Adipose tissue (tissue), 3 donors: ENCODE data around the gene RUNX1. TPM values are rescaled to one million over a fixed set of nuclear protein-coding genes. Genes with fewer than 3 reads are reported as not detected.

ENCODE experiments used
- H3K27ac ChIP-seq: one replicate; pipeline ENCODE4 v1.5.1; 2013; ENCODE audit warnings: low read depth, low read length
- WGBS, 3 donors: extraction: QIAGEN DNeasy Blood & Tissue Kit; methylation state at CpG; one replicate each; pipeline ENCODE4 v1.1.7; 2013; 5-methylcytosine and 5-hydroxymethylcytosine counted together
- polyA plus RNA-seq, 3 donors: library from polyadenylated mRNA; stranded (reverse); fragments of 200-250 nt; gene quantifications; one replicate each; pipeline ENCODE4 v1.2.3, GENCODE V29; 2013
- donor health status: healthy with polysubstance abuse.
- donor health status: Bipolar disorder and iron deficiency.
- donor health status: healthy.

RUNX1 gene
- polyA plus RNA-seq, 3 donors = 1.2 to 38.1 (median 10.8) TPM

DNA sequence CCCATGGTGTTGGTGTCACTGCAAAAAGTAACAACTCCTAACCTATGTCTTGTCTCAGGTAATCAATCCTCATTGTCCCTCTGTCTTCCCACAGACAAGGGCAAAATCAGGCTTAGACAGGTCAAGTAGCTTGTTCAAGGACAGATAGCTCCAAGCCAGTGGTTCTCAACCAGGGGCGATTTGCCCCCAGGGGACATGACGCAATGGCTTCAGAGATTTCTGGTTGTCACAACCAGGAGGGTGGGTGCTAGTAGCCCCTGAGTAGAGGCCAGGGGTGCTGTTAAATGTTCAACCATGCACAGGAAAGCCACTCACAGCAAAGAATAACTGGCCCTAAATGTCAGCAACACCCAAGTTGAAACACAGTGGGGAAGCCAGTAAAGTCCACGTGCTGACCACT, 178.9 kb downstream of the RUNX1 start:
- 77 to 91% (median 88%) methylated on average over 3 of the region's 3 CpGs for WGBS, 3 donors
- no peak overlapping the region for H3K27ac ChIP-seq

DNA sequence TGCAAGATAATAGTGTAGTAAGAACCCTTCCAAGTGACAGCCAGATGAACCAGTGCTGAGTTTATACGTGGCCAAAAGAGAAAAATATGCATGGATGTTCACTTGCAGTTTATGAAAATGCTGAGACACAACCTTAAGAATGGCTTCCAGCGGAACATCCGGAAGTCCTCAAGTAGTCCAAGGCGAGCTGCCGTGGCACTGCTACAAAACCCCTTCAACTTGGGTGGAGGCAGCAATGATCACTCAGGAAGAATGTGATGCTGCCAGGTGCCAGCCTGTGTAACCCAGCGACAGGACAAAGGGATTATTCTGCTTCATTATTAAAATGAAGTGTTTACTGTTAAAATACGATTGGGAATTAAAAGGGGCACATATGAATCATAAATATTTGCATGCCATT, 179.6 kb downstream of the RUNX1 start:
- 56 to 78% (median 76%) methylated on average over 7 of the region's 7 CpGs for WGBS, 3 donors
- no peak overlapping the region for H3K27ac ChIP-seq

DNA sequence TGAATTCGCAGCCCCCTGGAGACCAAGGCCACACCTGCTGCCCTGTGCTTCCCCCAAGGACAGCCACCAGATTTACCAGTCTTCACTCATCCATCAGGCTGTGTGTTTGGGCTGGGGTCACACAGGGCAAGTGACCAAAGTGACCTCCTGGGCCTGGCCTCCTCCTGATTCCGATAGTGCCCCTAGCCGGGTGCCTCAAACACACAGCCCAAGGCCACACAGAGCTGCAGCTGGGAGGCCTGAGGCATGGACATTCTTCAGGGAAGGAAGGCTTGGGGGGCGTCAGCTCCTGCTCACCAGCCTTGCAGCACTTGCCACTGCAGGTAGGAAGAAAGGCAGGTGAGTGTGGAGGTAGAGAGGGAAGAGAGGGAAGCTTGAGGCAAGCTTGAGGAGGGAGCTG, 181.3 kb downstream of the RUNX1 start:
- WGBS, 3 donors = 81 to 88% (median 83%) methylated on average over 4 of the region's 4 CpGs
- no peak overlapping the region for H3K27ac ChIP-seq

DNA sequence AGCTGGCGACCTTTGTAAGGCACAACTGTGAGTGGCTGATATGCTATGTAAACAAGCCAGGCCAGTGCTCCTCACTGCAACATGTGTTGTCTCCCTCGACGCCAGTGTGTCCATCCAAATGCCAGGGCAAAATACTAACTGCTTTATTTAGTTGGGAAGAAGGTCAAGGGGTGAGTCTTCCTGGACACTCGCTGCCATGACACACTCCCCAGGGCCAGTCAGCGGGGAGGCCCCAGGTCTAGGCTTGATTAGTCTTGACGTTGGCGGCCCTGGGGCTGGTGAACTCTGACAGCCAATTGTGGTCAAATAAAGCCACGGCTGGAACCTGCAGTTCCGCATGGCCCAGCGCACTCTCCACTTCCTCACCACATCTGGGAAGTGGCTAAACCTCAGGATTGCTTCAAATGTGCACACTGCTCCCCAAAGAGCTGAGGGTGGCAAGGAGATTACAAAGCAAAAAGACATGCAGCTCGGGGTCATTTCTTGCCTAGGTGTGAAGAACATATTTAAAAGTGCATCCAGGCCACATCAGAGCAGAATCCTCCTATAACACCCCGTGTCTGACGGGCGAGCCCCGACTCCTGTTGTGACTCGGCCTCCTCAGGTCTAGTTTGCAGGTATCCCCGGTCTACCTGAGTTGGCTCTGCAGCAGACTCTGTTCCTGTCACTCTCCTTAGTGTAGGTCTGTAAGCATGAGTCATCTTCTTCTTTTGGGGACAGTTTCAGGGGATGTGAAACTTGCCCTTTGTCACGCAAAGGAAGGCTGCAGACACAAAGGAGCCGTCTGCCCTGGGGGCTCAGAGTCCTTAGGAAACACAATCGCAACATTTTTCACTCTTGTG, 183.5 kb downstream of the RUNX1 start:
- no peak overlapping the region for H3K27ac ChIP-seq
- WGBS, 3 donors = 46 to 73% (median 57%) methylated on average over 20 of the region's 20 CpGs

DNA sequence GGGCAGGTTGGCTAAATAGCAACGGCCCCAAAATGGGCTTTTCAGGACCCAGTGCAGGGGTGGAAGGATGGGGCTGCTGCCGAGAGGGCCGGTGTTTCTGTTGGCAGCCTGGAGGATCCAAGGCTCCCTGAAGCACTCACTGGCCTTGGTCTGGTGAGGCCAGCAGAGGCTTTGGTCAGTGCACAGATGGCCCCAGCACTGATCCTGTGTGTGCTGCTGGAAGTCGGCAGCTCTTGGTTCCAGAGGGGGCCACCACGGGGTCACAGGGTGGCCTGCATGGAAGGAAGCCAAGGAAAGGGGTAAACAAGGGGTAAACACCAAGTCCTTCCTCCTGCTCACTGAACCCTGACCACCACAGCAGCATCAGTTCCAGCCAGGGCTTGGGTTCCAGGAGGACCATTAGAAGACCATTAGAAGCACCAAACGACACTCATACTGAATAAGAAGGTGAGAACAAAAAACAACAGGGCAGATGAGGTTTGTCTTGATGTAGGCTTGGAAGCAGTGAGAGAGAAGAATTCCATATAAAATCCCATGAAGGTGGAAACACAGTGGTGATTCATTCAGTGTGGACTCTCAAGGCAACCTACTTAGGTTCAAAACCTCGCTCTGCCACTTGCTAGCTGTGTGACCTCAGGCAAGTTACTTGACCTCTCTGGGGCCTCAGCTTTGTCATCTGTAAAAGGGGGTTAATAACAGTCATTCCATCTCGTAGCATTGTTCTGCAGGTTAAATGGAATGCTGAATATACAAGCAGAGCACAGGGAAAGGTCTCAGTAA, 184.5 kb downstream of the RUNX1 start:
- WGBS, 3 donors = 80 to 82% (median 80%) methylated on average over 8 of the region's 8 CpGs
- no peak overlapping the region for H3K27ac ChIP-seq

DNA sequence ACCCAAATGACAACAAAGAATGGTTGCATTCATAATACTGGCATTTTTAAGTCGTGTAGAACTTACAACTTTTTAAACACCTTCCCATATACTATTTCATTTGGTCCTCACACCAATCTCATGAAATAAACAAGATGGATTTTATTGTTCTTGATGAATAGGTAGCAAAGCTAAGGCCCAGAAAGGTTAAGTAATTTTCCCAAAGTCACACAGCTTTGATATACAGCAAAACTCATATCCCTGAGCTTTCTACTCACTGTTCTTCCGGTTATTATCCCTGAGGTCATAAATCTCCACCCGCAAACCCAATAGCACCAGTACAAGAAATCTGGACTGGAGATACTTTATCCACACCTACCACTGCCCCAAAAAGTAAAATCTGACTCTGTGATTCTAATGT, 186.2 kb downstream of the RUNX1 start:
- WGBS, 3 donors = 94 to 95% (median 95%) methylated on average over 3 of the region's 3 CpGs
- H3K27ac ChIP-seq = no peak overlapping the region

DNA sequence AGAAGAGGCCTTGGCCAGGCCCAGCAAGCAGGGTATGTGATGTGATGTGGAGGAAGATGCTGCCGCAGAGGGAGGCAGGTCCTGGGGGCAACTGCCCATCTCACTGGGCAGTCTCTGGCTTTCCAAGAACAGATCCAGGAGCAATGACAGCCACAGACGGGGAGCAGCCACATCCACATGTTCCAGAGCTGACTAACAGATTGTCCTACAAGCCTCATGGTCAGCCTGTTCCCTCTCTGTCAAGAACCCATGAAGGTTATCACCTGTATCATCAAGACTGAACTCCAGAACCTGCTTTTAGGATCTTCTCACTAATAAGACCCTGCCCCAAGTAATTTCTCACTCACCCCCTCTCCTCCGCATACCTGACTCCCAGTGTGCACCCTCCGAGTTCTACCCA, 187.8 kb downstream of the RUNX1 start:
- WGBS, 3 donors = 90 to 93% (median 93%) methylated on average over 4 of the region's 4 CpGs
- no peak overlapping the region for H3K27ac ChIP-seq

DNA sequence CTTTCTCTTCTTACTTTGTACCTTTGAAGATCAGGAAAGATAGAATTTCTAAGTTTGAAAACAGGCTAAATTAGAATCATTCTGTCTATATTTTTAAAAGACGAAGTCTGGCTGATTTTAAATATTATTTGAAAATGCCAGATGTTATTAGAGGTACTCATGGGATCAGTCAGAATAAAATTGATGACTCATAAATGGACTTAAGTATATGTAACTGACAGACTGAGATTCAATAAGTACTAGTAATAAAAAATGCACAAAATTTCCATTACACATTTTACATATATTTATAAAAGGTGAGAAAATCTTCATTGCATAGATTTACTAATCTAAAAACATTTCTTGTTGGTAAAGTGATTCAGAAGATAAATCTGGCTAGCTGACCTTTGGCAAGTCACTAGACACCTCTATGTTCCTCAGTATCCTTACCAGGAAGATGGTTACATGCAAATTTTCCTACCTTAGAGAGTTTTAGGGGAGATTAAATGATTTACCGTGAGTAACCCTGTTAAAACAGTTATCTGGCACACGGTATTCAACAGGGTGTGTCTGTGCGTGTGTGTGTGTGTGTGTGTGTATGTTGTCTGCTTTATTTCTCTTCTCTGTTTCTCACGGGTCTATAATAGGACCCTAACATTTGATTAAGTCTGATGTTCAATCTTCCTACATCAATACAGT, 189.0 kb downstream of the RUNX1 start:
- H3K27ac ChIP-seq = no peak overlapping the region
- WGBS, 3 donors = 68 to 76% (median 68%) methylated on average over 5 of the region's 5 CpGs

DNA sequence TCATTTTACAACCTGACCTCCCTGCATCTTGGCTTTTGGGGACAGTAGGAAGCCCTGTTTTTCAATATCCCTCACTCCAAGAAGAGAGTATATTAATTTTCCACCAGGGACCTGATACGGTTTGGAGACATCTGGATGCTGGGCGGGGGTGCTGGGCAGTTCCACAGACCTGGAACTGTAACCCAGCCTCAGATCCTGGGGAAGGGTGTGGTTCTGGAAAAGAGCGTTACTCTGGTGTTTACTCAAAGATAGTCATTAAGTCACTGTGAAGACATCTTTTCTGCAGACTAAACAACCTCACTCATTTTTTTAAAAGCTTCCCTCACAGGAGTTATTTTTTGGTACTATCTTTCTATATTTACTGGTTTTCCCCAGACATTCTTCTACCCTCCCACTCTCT, 190.5 kb downstream of the RUNX1 start:
- 53 to 86% (median 67%) methylated on average over 3 of the region's 3 CpGs for WGBS, 3 donors
- H3K27ac ChIP-seq = no peak overlapping the region

DNA sequence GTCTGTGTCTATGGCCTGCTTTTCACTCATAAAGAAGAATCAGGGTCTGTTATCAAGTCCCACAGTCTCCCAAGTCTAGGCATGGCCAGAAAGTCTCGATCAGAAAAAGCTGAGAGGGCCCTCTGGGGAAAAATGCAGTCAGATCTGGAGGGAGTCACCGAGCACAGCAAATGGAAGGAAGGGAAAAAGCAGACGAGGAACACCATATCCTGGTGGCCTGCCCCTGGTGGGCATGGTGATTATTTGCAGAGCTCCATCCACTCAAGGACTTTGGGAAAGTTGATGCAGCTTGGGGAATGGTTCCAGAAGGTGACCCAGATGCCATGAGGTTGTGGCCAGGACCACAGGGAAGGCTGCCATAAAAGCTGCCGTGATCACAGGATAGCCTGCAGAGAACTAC, 191.2 kb downstream of the RUNX1 start:
- H3K27ac ChIP-seq = no peak overlapping the region
- 64 to 73% (median 70%) methylated on average over 4 of the region's 4 CpGs for WGBS, 3 donors

DNA sequence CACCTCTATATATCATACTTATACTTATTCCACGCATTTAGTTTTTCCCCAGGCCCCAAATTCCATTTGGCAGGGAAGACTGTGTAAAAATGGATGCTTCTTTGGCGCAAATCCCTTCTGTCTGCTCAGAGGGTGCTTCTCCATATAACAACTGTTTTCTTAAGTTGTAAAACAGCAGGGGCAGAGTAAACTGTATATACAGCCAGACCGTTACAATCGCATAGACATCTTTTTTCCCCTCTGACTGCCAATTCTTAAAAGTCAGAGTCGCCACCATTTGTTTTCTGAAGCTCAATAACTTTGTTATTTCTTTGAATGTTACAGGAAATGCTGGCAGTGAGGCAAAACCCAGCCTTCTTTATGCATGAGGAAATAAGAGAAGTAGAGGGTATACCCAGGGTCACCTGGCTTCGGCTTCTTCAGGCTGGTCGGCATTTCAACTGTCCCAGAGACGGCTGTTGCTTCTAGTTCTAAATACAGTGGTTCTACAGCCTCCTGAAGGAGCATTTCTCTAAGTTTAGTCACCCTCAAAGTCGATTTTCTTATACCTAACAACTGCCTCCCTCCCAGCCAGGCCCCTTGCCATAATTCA, 191.9 kb downstream of the RUNX1 start:
- WGBS, 3 donors = 69 to 75% (median 69%) methylated on average over 9 of the region's 9 CpGs
- no peak overlapping the region for H3K27ac ChIP-seq

DNA sequence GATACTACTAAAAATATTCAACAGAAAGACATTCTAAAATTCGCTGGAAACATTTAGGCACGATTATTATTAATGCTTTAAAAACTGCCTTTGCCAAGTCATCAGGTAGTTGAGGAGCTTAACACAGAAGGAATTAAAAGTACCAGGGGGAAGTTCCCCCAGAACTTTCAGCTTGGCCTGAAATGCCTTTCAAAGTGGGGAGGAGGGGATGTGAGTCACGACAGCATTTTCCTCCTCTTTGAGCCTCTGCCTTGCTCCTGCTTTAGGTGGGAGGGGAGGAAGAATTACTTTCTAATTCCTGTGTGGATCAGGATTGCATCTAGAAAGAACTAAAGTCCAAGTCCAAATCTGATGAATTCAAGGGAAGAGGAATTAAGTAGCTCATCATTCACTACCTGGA, 196.7 kb downstream of the RUNX1 start:
- H3K27ac ChIP-seq = no peak overlapping the region
- WGBS, 3 donors = 57 to 76% (median 64%) methylated on average over 3 of the region's 3 CpGs

DNA sequence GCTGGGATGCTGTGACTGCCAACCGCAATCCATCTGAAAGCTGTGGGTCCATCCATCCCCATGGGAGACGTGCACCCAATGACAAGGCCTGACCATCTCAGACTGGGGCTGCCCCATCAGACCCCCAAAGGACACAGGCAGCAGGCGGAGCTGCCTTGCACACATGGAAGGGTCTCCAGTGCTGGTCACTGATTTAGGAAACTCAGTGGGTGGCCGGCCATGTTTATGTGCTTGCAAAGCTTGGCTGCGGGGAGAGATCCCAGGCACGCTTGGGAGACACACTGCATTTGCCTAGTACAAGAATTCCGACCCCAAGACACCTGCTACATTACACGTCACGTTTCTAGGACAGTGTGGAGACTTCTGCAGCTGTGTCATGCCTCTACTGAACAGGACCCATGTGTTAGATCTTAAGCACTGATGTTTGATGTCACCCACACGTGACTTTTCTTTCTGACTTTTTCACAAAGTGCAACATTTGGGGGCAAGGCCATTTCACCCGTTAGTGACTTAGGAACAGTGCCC, 198.9 kb downstream of the RUNX1 start:
- 78 to 90% (median 88%) methylated on average over 11 of the region's 11 CpGs for WGBS, 3 donors
- H3K27ac ChIP-seq = no peak overlapping the region

DNA sequence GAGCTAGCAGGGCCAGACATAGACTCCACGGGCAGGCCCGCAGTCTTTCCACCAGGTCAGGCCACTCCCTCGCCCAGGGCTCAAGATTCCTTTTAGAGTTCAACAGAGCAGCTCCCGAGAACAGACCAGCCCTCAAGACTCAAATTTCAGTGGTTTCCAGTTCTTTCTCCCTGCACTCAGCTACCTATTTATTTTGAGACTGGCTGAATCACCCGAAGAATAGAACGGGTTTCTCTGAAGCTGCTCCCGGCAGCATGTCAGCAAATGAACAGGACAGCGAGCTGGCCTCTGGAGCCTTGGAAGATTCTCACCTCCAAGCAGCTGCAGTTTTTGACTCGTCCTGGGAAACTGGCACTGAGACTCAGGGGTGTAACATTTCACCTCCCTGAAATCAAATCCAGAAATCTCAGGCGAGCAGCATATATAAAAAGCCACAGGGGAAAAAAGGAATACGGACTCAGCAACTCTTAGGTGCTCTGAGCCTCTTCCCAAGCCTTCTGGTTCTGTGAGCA, 202.4 kb downstream of the RUNX1 start:
- no peak overlapping the region for H3K27ac ChIP-seq
- 52 to 64% (median 56%) methylated on average over 11 of the region's 11 CpGs for WGBS, 3 donors

DNA sequence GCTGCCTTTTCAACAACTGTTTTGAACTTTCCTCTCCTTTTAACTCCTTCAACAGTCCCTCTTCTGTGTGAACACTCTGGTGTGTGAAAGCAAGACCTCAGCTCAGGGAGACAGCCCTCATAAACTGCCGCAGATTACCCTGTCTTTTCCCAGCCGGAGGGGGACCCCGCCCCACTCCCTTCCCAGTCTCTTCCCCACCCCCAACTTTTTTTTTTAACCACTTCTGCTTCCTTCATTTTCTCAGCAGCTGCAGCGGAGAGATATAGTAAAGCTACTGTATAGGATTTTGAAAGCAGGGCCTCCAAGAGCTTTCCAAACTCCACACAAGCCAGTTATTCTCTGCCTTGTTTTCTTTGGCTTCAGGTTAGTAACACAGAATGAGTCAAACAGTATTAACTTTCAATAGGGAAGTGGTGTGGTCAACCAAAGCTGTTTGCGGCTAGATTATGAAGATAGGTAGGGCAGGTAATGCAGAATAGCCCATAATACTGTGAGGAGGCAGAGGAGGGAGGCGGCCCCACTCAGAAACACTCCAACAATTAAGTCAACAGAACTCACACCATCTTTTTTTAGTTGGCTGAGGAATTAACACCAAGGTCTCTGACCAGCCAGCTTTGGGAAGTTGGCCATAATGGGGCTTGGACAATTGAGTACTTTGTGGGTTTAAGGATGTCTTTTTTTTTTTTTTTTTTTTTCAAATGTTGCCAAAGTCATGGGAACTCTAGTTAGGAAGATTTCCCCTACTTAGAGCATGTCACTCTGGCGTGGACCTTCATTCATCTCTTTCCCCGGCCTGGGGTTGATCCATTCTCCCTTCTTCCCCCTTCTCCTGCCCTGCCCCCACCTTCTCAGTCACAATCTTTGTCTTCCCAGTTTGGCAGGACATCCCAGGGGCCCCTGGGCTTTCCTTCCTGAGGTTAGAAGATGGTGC, 203.3 kb downstream of the RUNX1 start:
- WGBS, 3 donors = 48 to 79% (median 49%) methylated on average over 8 of the region's 8 CpGs
- no peak overlapping the region for H3K27ac ChIP-seq

DNA sequence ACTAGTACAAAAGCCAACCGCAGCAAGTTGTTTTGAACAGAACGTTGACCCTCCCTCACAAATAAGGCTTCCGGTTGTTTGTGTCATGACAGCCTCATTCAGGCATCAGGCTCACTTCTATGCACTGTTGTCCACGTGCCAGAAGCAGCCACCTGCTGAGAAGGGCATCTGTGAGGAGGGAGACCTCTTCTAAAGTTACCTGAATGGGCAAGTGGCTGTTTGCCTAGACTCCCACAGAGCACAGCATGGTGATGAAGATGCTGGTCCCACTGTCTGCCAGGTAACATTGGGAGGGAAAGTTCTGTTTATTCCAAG, 204.2 kb downstream of the RUNX1 start:
- no peak overlapping the region for H3K27ac ChIP-seq
- WGBS, 3 donors = 55 to 60% (median 55%) methylated on average over 4 of the region's 4 CpGs

DNA sequence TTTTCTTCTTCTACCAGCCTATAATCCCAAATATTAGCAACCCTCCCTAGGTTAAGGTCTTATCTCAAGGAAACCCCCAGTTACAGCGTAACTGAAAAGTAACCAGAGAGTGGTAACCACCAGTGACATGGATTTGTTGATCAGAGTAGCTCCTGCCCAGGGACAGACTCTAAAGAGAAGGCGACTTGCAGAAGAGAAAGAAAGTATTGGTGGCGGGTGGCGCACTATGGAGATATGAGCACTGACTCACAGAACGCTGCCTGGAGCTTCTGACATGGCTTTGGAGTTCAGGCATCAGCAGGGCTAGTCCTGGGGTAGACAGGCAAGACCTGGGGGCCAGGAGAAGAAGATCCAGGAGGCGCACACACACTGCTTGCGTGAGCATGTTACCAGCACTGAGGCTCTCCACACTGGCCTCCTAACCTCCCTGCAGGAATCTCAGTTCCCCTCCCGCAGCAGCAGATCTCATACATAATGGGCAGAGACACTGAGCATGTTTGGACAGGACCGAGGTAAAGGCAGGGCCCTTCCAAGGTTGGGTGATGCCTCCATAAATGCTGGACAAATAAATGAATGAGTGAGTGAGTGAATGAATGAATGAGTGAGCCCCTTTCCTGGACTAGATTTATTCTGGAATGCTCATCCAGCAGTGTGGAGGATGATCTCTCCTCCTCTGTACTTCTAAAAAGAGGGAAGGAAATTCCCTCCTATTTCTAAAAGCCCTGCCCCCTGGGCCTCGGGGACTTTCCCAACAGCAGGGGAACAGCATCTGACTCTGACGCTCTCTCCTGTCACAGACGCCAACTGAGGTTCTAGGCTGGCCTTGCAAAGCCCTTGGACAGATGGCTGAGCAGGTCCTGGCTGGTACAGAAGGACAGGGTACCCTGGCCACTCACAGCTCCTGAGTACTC, 204.8 kb downstream of the RUNX1 start:
- no peak overlapping the region for H3K27ac ChIP-seq
- WGBS, 3 donors = 65 to 72% (median 71%) methylated on average over 12 of the region's 12 CpGs
